Measurements from ENCODE around the gene PAM.
"Not testable (repeated sequence)": the region's sequence is repeated elsewhere in the genome, so short reads cannot be mapped to it uniquely, and the experiment has no call there.

Gene PAM

GRCh38 chr5:102753889-102754766 lies 977 bp upstream of the PAM start:
- no peak for DNase-seq

GRCh38 chr5:102755686-102756371 lies 724 bp downstream of the PAM start:
- DNase-seq, result peak; percentile 80

DNA sequence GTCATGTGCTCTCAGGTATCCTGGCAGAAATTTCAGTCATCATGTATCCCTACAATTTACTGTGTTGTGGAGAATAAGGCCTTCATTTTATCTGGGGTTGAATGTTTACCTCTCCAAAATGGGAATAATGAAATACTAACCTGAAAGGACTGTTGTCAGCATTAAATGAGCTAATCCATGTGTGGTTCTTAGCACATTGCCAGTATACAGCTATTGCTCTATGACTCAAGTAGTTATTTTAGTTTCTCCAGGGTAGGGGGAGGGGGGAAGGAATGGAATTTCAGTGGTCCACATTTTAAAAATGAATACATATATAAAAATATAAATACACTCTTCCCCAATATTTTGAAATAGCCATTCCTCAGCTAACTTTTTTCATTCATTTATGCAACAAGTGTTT lies 3.5 kb downstream of the PAM start:
- DNase-seq, result no peak

GRCh38 chr5:102759289-102759688 lies 4.2 kb downstream of the PAM start:
- DNase-seq, result no peak

DNA sequence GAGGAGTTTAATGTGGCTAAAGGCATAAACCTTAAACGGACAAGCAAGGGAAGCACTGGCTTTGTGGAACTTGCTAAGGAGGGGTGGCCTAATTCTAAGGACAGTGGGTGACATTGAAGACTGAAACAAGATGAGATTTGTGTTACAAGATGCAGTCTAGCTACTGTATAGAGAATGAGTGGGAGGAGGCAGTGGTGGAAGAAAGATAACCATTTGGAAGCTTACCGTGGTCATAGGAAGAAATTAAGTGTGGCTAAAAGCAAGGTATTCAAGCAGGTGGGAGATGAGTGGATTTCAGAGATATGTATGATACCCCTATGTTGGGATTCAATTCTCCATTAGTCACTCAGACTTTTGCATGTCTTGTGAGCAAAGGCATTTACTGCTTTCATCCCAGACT lies 4.6 kb downstream of the PAM start:
- no peak for DNase-seq

DNA sequence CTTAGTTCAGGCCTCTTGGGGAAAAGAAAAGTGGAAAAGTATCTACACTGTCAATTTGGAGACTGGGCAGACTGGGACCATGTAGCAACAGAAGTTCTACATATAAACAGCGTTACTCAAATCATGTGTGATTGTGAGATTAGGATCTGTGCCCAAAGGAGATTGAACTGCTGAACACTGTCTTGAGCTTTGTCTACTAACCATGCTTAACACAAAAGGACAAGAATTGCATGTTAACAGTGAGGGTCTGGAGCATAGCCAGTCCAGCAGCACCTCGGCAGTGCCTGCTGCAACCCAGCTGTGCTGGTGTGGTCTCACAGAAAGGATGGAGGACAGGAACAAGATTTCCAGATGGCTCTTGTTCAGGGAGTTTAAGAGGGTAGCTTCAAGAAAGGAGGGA lies 5.7 kb downstream of the PAM start:
- DNase-seq, result peak; percentile 28

DNA sequence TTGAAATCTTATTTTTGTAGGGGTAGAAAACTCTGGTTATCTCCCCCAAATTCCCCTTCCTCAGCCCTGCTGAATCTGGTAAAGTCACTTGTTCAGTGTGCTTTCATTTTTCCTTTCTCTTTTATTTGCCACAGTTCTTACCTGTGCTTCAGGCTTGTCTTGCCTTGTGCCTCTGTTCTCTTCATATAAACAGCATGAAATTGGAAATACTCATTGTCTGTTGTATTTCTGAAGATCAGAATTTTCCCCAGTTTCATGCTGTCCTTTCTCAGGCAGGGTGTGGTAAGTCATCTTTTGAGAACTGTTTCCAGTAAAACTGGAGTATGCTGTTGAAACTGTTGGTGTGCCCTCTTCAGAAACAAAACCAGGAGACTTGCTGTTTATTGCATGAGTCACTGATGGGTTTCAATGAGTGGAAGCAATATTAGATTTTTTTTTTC lies 7.0 kb downstream of the PAM start:
- DNase-seq, result no peak

- DNase-seq, result no peak
Observed at GRCh38 chr5:102762562-102763227, 7.6 kb downstream of the PAM start.

- DNase-seq, result no peak
Observed at GRCh38 chr5:102763734-102764133, 8.6 kb downstream of the PAM start.

- DNase-seq, result no peak
Observed at GRCh38 chr5:102764381-102765004, 9.4 kb downstream of the PAM start.

- DNase-seq, result no peak
Observed at GRCh38 chr5:102765350-102765749, 10.2 kb downstream of the PAM start.

GRCh38 chr5:102766295-102767090 lies 11.4 kb downstream of the PAM start:
- no peak for DNase-seq

GRCh38 chr5:102767862-102768261 lies 12.8 kb downstream of the PAM start:
- no peak for DNase-seq

DNA sequence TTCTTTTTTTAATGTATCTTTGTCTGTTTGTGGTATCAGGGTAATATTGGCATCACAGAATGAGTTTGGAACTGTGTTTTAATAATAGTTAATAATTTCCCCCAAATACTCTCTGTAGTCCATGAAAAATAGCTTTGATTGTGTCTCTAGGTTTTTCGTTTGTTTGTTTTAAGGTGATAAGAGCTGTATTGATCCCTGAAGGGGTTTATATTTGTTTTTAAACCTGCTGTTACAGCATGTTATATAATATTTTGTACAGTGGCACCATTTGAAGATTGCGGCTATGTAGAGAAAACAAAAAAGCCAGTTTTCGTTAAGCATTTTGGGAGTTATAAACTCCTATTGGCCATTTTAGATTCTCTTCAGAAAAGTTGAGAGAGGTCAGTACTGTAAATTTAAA lies 15.7 kb downstream of the PAM start:
- no peak for DNase-seq

- DNase-seq, result no peak
Observed at GRCh38 chr5:102771435-102771834, 16.3 kb downstream of the PAM start.

GRCh38 chr5:102772273-102772672 lies 17.2 kb downstream of the PAM start:
- no peak for DNase-seq

DNA sequence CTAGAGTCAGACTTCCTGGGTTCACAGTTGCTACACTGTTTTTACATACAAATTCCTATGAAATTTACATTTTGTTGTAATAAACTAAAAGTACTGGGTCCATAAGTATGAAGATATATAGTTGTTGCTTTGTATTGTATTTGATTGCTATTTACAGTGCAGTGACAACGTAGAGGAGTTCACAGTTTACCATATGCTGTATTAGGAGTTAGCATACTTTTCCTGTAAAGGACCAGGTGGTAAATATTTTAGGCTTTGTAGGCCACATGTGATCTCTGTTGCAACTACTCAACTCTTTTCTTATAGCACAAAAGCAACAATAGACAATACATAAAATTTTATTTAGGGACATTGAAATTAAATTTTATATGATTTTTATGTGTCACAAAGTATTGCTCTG lies 18.0 kb downstream of the PAM start:
- DNase-seq, result no peak

DNA sequence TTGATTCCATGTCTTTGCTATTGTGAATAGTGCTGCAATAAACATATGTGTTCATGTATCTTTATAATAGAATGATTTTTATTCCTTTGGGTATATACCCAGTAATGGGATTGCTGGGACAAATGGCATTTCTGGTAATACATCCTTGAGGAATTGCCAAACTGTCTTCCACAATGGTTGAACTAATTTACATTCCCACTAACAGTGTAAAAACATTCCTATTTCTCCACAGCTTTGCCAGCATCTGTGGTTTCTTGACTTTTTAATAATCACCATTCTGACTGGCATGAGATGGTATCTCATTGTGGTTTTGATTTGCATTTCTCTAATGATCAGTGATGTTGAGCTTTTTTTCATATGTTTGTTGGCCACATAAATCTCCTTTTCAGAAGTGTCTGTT lies 20.7 kb downstream of the PAM start:
- not testable (repeated sequence) for DNase-seq

DNA sequence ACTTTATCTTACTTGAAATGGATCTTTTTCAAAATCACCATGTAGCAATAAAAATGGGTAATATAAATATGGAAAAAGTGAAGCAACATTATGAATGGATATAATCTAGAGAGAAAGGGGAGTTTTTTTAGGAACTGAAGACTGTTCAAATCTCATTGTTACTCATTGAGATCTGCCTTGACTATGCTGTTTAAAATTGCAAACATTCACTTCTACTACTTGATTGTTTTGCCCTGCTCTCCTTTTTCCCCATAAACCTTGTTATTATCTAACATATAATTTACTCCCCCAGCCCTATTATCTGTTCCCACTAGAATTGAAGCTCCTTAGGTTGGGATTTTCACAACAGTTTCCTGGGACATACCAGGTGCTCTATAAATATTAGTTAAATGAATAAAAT lies 22.0 kb downstream of the PAM start:
- no peak for DNase-seq

- no peak for DNase-seq
Observed at GRCh38 chr5:102778478-102778877, 23.4 kb downstream of the PAM start.

DNA sequence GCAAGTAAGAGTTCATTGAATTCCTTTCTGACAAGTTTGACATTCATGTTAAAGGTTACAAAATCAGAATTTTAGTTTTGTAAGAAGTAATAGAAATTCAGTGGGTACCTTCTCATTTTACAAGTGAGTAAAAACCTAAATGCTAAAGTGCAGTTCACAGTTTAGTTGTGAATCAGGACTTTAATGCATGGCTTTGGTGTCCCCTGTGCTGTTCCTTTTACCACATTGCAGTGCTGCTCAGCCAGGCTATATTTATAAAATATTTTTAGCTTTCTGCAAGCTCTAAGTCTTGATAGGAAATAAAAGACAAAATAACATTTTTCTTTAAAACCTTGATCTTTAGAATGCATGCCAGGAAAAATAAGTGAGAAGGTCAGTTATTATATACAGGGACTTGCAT lies 26.3 kb downstream of the PAM start:
- DNase-seq, result no peak

- DNase-seq, result no peak
Observed at GRCh38 chr5:102781786-102782185, 26.7 kb downstream of the PAM start.

All from retina (tissue), 1 donor.